GM19035 (cell line): Measurements from ENCODE around the gene SIK2.

Experiments used
- ATAC-seq: cut with Tn5 transposase; IDR thresholded peaks from one replicate; pipeline ENCODE4 v1.9.1; 2021; ENCODE audit not compliant: unreplicated experiment

SIK2 gene

DNA sequence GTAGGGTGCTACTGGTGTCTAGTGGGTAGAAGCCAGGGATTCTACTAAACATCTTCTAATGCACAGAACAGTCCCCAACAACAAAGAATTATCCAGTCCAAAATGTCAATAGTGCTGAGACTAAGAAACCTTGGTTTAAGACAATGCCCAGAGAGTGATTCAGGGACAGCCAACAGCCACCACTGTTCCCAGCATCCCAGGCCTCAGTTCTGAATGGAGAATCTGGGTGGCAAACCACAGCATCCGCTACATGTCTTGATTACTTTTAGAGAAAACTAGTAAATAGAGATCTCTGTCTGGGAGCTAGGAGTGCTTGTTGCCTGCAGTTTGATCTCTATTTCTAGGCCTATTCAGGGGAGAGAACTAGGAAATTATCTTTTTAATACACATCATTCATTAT is 20.9 kb upstream of the SIK2 start:
- ATAC-seq: no peak

DNA sequence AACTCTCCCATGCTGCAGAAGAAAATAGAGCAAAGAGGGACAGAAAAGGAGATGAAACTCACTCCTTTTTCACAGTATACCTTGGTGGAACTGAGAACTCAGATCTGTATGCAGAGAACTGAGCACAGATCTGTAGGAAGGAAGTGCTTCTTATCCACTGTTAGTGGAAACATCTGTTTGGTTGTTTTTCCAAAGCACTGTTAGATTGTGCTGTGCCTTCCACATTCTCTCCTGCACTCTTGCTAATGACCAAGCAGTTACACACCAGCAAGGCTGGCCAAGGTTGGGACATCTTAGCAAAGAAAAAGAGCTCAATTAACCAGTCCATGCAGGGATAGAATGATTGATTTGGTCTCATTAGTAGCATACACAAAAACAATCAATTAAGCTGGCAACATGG is 20.1 kb upstream of the SIK2 start:
- ATAC-seq: no peak

DNA sequence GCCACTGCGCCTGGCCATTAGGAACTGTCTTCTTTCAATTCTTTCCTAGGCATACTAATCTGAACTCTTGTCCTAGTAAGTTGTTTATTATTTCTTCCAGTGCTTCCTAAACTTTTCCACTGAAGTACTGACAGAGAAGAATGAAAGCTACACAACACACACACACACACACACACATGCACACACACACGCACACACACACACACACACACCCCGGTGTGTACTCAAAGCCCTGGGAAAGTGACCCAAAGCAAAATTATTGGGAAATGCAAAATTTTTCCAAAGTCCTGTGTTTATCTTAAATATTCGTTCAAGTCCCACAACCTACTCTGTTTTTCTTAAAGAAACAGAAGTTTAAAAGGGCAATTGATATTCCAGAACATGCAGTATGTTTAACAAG is 19.4 kb upstream of the SIK2 start:
- no peak for ATAC-seq

DNA sequence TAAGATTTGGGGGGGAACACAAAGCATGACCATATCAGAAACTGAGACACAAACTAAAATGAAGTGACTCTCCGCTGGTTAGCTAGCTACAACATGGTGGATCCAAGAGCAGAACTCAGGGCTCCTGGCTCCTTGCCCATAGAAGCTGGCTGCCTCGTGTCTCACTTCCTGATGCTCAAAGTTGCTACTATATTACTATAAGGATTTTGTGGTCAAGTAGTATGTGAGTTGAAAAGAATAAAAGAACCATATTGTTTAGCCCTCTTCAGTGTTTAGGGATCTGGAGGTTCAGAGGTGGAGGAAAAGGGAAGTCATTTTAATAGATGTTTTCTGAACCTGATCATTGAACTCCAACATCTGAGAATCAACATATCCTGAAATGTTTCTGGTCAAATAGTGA is 16.9 kb upstream of the SIK2 start:
- no peak for ATAC-seq

DNA sequence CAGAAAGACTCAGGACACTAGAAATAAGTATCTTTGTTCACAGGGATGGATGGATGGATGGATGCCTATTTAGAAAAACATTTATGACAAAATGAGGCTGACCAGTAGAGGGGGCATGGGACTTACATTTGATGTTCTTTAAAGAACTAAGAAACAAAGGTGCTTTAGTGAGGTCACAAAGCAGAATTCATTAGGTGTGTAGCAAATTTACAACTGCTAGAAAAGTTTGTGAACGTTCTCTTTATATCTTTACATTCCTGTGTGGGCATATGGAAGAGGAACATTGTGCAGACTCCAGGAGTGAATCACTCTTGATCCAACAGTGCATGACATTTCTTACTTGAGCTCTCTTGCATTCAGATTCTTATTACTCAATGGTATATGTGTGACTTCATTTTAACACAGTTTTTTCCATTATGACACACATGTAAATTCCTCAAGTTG is 15.8 kb upstream of the SIK2 start:
- no peak for ATAC-seq

DNA sequence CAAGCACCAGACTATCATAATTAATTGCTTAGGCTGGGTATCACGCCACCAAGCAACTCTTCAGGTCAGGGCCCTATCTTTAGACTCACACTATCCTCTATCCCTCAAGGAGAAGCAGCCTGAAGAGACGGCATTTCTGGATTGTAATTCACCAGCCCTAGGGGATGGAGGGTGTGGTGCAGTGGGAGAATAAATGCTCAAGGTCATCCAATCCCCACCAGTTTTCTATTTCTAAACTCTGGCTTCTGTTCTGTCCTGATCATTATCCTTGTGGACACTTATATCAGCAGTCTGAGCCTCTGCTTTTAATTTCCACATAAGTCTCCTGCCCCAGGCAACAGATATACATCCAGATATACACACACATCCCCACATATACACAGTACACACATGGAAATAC is 13.1 kb upstream of the SIK2 start:
- ATAC-seq: no peak

DNA sequence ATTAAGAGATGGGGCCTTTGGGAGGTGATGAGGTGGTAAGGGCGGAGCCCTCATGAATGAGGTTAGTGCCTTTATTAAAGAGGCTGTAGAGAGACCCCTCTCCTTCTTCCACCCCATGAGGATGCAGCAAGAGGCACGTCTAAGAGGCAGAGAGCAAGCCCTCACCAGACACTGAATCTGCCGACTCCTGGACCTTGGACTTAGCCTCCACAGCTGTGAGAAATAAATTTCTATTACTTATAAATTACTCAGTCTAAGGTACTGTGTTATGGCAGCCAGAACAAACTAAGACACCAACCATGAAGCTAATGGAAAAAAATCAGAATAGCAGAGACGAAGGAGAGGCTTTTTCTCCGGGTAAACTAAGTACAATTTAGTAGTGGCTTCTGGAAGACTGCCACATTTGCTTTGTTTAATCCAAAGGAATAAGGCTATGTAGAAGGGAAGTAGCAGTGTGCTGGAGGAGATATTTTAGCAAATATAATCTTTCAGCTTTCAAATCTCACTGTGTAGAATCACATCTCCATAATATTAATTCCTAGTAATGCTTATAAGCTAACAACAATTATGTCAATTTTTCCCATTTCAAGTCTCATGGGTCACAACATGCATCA is 12.3 kb upstream of the SIK2 start:
- ATAC-seq: no peak

DNA sequence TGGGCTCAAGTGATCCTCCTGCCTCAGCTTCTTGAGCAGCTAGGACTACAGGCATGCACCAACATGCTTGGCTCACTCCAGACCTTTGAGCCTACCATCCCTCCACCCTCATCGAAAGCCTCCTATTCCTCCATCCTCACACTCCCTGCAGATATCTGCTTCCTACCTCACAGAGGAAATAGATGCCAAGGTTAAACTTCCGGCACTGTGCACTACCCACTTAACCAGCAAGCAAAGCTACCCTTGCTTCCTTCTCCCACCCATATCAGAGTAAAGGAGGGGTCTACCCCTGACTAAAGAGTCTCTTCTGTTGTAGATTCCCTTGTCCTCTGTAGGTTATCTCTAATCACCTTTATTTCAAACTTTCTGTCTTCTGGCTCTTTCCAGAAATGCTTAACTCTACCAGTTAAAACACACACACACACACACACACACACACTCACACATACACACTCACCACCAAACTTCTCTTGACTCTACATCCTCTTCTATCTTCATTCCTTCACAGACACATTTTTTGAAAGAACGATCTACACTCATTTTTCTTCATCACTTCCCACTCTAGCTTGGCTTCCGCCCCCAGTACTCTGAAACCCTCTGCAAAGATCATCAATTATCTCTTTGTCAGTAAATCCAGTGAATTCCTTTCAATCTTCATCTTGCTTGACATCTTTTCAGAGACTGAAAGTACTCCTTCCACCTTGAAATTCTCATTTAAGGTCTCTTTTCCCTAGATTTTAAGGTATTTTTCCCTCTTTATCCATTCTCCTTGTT is 10.9 kb upstream of the SIK2 start:
- ATAC-seq: no peak

DNA sequence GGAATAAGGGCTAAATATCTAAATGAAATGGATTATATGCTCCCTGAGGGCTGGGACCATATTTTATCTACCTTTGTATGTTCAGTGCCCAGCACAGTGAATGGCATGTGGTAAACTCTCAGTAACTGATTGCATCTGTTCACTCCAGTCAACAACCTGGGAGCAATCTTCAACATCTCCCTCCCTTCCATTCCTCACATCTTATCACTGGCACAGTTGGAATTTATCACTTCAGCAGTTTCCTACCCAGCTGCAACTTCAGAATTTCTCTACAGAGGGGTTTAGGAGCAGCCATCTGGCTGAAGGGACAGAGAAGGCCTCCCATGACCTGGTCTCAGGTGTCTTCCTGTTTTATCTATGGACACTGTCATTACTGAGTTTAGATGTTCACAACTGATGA is 9.8 kb upstream of the SIK2 start:
- no peak for ATAC-seq

DNA sequence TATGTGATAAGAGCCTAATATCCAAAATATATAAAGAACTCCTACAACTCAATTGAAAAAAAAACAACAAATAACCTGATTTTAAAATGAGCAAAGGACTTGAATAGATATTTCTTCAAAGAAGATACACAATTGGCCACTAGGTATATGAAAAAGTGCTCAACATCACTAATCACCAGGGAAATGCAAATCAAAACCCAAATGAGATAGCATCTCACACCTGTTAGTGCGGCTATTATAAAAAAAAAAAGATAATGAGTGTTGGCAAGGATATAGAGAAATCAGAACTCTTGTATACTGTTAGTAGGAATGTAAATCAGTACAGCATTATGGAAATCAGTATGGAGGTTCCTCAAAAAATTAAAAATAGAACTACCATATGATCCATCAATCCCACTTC is 5.9 kb upstream of the SIK2 start:
- no peak for ATAC-seq

DNA sequence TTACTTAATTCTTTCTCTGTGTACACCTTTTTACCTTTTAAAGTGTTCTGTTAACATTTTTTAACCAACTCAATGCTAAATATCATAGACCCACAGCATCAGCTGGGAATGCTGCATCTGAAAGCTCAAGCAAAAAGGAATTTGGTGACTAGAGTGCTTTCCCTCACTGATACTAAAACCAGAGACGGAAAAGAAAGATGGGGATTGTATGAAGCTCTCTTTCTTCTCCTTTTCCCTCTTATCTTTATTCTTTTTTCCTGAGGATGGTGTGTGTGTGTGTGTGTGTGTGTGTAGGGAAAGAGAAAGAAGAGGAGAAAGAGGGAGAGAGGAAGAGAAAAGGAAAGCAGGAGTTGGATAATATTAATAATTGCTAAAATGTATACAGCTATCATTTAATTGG is 4.1 kb upstream of the SIK2 start:
- ATAC-seq: no peak

DNA sequence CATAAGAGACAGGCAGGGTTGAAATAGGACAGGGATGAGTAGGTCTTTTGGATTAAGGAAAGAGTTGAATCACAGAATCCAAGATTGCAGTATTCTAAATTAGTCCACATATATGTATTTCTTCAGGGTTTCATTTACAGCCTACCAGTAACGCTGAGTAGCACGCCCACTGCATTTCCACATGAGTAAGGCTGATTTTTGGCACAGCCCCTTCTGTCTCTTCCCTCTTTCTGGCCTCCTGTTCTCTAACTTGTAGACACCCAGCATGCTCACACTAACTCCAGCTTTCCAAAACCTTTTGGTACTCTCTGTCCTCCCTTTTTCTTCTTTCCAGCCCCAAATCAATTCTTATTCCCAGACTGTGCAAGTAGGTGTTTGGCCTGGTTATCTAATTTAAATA is 3.7 kb upstream of the SIK2 start:
- ATAC-seq: no peak

DNA sequence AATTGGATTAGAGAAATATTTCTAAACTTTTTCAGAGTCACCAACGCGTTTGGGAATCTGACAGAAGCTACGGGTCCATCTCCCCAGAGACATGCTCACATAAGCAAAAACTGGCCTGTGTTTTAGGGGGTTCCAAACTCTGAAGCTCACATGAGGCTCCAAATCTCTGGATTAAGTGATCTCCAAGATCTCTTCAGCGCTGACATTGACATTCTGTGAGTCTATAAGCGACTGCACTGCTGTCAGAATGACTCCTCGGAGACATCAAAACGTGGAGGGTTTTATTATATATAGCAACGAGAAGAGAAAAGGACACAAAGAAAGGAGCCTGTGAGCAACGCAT is 642 bp upstream of the SIK2 start:
- no peak for ATAC-seq

DNA sequence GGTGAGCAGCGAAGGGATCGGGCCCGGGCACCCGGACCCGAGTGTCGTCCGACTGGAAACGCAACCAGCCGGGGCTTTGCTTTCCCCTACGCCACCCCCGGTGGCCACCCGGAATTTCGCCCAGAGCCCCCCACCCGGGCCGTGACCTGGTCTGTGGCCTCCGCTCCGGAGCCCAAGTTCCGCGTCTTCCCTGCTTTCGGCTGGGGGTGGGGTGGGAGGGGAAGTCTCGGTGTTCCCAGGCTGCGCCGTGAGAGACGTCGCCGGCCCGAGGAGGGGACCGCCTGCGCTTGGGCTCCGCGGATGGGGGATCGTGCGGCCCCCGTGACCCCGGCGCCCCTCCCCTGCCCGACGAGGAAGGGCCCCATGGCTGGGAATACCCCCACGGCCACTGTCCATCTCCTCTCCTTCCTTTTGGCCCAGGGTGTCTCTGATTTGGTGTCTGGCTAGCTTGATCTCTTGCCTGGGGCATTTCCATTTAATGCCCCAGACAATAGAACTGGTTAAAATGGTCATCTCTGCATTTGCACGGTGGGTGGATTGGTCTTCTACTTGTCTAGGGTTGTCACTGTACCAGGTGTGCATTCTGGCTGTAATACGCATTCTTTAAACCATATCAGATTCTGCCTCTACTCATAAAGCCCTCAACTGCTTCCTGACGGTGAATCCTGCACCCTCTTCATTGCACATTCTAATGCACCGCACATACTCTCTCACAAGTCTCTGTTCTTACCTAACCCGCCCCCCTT is 789 bp downstream of the SIK2 start:
- no peak for ATAC-seq

DNA sequence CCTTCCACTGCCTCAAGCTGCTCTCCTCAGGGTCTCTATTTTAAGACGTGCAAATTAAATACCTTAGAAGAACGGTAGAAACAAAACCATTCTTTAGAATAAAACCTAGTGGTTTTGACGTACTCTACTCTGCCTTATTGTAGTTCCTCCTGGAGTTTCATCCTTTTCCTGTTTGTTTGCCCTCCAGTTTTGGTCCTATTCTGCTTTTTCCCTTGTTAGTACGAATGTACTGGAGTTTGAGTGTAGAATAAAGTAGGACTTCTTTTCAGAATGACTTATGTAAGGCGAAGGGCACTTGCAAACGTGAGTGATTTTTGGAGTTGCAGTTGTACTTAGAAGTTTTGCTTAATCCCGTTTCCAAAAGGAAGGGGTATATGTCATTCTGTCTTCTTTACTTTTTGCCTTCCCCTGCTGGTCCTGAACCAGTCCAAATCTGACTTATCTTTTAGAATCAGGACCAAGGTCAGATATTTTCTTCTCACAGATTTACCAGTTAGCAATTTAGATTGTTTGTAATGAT is 1.4 kb downstream of the SIK2 start:
- ATAC-seq: no peak

DNA sequence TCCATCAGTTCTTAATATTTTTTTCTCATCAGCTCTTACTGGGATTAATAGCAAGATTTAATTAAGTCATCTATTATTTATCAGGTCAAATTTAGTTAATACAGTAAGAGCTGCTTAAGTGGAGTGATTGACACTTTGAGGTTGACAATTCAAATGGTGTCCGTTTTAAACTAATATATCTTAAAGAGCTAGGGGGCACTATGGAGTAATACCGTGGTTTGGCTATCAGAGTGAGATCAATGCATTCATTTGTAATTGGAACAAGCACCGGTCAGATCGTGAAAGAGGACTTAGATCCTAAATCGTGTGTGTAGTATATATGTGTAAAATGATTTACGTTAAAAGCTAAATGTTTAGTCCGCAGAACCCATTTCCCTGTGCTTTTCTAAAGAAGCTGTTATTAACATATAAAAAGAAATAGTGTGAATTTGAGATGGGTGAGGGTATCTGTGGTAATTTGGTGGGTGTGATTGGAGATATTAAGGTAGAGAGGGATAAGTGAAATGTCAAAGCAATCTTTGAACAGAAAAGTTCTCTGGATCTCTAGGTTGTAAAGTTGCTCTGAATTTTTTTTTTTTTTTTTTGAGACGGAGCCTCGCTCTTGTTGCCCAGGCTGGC is 2.3 kb downstream of the SIK2 start:
- ATAC-seq: no peak

DNA sequence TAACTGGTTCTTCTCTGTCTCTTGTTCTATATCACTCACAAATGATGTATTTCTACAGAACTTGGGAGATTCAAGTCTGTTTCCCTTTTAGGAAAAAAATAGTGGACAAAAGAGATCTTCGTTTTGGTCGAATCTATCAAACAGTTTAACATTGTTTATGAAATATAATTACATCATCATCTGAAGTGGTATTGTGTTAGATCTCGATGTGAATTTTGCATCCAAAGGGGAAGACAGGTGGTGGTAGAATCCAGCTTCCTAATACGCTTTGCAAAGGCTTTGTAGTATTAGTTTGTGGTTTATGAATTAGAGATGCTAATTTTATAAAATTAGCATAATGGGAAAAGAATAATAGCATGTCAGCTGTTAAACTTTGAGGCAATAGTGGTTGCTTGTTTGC is 3.4 kb downstream of the SIK2 start:
- no peak for ATAC-seq

DNA sequence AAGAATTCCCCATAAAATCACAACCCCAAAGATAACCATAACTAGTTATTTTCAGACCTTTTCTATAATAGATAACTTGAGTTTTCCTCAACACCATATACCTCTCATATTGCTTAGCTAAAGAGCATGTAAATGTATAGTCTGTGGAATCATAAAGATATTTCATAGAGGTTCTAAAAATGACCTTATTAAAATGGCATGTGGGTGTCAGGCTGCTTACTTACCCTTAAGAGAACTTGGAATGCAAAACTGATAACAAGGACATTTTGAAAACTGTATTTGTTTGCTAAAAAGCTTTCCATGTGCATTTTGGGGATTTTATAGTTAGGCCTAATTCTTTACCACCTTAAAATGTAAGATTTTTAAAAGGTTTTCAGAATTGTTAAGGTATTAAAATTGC is 4.7 kb downstream of the SIK2 start:
- ATAC-seq: no peak

DNA sequence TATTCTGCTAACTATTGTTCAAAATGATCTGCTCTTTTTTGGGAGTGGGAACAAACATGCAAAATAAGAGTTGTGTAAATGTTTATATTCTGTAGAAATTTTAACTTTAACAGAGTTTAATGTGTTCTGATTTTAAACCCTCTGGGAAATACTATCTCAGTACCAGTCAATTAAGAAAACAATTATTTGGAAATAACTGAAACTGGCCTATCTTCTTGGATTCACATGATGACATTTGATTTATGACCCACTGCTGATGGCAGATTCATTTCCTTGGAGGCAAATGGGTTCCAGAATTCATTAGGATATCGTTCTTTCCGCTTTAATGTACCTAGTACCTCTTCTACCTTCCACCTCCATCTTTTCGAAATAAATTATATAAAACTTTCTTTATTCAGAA is 5.5 kb downstream of the SIK2 start:
- no peak for ATAC-seq

DNA sequence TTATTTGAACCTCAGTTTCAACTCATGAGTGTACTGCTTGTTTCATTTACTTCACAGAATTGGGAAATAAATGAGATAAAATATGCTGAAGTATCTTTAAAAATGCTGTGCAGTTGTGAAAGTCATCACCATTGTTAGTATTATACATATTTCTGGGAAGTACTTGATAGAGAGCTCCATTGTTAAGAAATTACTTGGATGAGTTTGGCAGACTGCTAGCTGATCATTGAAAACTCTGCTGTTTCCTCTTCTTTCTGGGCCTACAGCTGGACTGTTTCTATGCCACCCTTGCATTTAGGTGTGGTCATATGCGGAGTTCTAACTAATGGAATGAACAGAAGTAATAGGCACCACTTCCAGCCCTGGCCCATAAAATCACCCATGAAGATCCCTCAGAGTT is 10.0 kb downstream of the SIK2 start:
- ATAC-seq: no peak

DNA sequence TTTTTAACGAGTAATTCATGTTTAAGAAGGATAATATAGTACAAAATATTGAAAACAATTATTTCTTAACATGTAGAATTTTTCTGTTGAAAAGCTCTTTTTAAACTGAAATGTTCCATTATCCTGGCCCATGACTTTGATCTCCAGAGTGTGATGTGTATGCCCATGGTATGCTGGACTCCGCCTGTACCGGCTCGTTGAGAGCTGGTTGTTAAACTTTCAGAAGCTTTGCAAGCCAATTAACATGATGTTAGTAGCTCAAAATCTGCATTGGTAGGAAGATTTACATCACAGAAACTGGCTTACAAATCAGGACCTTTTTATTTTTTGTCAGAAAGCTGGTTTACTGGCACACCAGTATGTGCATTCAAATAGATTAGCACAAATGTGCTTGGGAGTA is 15.0 kb downstream of the SIK2 start:
- no peak for ATAC-seq

DNA sequence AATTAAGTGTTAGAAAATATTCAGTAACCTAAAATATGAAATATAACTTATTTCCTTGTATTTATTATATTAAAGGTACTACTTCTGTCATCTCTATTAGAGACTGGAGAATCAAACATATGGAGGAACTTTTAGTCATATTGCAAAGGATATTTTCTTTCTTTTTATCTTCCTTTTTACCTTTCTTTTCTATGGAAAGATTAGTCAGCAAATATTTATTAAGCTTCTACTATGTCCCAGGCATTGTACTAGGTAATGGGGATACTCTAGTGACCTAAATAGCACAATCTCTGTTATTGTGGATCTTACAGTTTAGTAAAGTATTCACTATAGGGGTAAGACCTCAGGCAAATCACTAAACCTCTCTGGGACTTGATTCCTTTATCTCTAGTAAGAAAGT is 18.3 kb downstream of the SIK2 start:
- ATAC-seq: no peak
